OCI-M1 (cell line): Measurements from ENCODE around the gene WDFY4.

Experiments
- DNase-seq: peaks from one replicate; lab custom pipeline; 2025; lab: John Stamatoyannopoulos, UW

The WDFY4 gene

GRCh38 chr10:48817141-48817540 is 132.5 kb downstream of the WDFY4 start:
- DNase-seq = no peak

GRCh38 chr10:48818081-48818480 is 133.4 kb downstream of the WDFY4 start:
- no peak for DNase-seq

- no peak for DNase-seq
Measured at GRCh38 chr10:48818861-48819520, 134.3 kb downstream of the WDFY4 start.

GRCh38 chr10:48819783-48820182 is 135.1 kb downstream of the WDFY4 start:
- DNase-seq = no peak

- no peak for DNase-seq
Measured at GRCh38 chr10:48820231-48820630, 135.6 kb downstream of the WDFY4 start.

- DNase-seq = no peak
Measured at GRCh38 chr10:48820699-48821098, 136.0 kb downstream of the WDFY4 start.

GRCh38 chr10:48821111-48821510 is 136.4 kb downstream of the WDFY4 start:
- no peak for DNase-seq

GRCh38 chr10:48821692-48822091 is 137.0 kb downstream of the WDFY4 start:
- DNase-seq = no peak

GRCh38 chr10:48833674-48834073 is 149.0 kb downstream of the WDFY4 start:
- DNase-seq = no peak

- DNase-seq = no peak
Measured at GRCh38 chr10:48834189-48834965, 149.7 kb downstream of the WDFY4 start.

- DNase-seq = no peak
Measured at GRCh38 chr10:48835781-48836180, 151.1 kb downstream of the WDFY4 start.

- DNase-seq = no peak
Measured at GRCh38 chr10:48836605-48837004, 151.9 kb downstream of the WDFY4 start.

GRCh38 chr10:48838834-48839233 is 154.2 kb downstream of the WDFY4 start:
- DNase-seq = no peak

- no peak for DNase-seq
Measured at GRCh38 chr10:48839809-48840679, 155.4 kb downstream of the WDFY4 start.

GRCh38 chr10:48842231-48842630 is 157.6 kb downstream of the WDFY4 start:
- DNase-seq = no peak

GRCh38 chr10:48843198-48843597 is 158.5 kb downstream of the WDFY4 start:
- DNase-seq = no peak

GRCh38 chr10:48844616-48845015 is 159.9 kb downstream of the WDFY4 start:
- DNase-seq = no peak

- DNase-seq = no peak
Measured at GRCh38 chr10:48845512-48845911, 160.8 kb downstream of the WDFY4 start.

- no peak for DNase-seq
Measured at GRCh38 chr10:48847691-48848090, 163.0 kb downstream of the WDFY4 start.

GRCh38 chr10:48856855-48857254 is 172.2 kb downstream of the WDFY4 start:
- no peak for DNase-seq

- DNase-seq = no peak
Measured at GRCh38 chr10:48872234-48872633, 187.6 kb downstream of the WDFY4 start.

GRCh38 chr10:48878091-48878490 is 193.4 kb downstream of the WDFY4 start:
- DNase-seq = no peak

GRCh38 chr10:48879451-48879850 is 194.8 kb downstream of the WDFY4 start:
- DNase-seq = no peak
